ENCODE results near the gene SMIM14.
"Not testable (repeated sequence)": the region's sequence is repeated elsewhere in the genome, so short reads cannot be mapped to it uniquely, and the experiment has no call there.

SMIM14 gene

DNA sequence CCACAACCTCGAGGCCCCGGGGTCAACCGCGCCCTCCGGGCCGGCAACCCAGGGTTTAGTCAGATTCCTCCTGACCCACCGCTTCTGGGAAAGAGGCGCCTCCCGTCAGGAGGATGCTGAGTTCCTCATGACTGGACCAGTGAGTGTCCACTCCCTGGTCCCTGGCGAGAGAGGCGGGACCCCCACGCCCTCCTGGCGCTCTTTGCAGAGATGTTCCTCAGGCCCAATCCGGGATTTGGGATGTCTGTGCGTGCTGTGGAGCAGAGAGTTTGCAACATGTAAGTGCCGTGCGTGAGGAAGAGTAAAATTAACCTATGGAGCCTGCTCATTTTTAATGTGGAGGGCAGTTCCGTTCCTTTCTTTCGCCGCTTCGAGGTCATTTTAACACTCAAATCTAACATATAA, 110.6 kb downstream of the SMIM14 start:
- no peak for DNase-seq

DNA sequence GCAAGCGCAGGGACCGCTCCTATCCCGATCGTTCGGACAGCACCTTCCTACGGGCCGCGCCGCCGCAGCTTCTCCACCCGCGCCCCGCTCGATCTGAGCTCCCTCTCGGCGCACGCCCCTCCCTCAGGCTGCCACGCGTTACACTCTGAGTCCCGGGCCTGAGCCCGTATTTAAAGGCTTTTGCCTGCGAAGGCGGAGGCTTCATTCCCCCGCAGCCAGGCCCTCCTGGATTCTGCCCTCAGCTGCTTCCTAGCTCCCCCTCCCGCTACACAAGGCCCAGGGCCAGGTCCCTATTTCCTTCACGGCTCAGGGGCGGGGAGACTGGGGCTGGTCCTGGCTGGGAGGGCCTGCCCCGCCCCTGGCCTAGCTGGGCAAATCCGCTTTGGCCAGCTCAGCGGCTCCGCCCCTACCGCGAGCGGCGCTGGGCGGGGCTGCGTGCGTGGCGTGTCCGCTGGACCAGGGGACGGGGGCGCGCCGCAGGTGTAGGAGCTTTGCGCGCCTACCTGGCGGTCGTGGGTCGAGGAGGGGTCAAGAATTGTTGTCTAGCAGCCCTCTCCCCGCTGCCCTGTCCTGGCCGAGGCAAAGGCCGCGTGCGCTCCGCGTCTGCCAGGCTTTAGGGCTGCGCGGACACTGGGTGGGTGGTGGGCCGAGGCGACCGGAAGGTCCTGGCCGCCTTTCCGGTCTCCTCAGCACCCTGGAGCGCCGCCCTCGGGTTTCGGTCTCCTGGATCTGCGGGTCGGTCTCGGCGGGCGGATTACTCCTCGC, 111.2 kb downstream of the SMIM14 start, which contains the start of gene UGDH:
Gene UGDH, minus strand, starts transcription at position 144 of the 765 bp plus-strand sequence. CDS start 5,927 bp downstream, outside the sequence.
- peak; percentile 92 for DNase-seq

DNA sequence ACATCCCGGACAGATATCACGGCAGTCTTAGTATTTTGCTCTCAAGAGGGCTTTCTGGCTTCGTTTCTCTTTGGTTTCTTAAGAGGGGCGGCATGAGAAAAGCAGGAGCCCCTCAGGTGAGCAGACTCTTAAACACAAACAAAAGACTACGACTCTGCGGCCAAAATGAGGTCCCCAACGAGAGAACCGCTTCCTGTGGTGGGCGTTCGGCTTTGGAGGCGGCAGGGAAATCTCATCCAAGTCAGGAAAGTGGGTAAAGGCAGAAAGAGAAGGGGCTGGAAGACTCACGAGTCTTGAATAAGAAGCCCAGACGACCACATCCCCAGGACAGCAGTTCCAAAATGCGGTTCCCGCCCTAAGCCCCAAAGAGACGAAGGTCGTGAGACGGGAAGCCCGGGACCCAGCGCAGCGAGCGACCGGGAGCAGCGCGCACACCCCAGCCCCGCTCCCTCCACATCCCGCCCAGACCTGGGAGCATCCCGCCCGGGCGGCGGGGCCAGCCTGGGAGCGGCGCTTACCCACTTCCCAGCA, 111.8 kb downstream of the SMIM14 start:
- peak; percentile 20 for DNase-seq

DNA sequence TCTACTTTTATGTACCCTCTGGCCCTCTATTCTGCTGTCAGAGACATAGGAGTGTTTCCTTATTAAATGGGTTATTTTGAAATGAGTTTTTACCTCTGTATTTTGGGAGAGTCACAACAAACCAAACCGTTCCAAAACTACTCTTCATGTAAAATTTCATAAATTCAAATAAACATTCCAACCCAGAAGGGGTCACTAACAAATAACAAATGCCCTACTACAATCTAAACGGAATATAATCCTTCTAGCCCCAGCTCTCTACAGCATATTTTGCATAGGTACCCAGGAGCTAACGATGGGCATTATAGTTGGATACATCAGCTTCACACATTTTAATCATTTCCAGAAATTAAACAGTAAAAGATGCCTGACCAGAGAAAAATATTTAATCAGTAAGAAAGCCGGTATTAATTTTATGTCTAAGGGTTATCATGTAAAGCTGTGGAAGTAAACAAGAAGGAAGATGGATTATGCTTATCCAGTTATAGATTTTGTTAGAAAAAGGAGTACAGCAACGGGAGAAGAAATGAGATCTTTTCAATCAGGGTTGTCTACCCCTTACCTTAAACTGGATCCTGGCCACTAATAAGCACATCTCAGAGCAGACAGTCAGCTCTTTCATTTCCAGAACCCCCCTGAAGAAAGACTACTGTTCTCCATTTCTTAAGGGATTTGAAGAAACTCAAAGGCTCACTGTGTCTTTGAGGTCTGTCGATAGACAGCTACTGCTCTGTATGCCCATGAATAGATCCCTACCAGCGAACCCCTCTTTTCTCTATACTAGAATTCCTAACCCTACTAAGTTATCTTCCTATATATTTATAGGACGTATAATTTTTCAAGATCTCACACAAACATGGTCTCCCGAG, 112.6 kb downstream of the SMIM14 start:
- no peak for DNase-seq

DNA sequence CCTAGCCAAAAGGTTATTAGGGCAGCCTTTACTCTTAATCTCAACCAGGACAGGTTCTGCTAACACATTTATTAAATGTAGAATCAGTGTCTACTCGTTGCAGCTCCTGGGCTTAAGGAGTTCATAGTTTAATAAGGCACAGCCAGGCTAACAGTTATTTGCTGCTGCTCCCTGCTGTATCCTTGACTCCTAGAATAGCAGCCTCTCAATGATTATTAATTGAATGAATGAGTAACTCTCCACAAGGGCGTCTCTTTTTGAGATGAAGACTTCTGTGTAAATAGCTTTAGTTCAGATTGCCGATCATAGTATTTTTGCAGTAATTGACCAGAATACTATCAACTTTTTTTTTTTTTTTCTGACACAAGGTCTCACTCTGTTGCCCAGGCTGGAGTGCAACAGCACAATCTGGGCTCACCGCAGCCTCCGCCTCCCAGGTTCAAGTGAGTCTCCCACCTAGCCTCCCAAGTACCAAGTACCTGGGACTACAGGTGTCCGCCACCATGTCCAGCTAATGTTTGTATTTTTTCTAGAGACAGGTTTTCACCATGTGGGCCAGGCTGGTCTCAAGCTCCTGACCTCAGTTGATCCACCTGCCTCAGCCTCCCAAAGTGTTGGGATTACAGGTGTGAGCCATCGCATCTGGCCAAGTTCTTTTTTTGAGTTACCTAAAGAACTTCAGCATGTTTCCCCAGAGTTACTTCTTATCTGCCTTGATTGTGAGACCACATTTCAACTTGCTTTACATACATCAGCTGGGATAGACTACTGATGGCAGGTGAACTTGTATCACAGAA, 114.3 kb downstream of the SMIM14 start:
- DNase-seq, result no peak

DNA sequence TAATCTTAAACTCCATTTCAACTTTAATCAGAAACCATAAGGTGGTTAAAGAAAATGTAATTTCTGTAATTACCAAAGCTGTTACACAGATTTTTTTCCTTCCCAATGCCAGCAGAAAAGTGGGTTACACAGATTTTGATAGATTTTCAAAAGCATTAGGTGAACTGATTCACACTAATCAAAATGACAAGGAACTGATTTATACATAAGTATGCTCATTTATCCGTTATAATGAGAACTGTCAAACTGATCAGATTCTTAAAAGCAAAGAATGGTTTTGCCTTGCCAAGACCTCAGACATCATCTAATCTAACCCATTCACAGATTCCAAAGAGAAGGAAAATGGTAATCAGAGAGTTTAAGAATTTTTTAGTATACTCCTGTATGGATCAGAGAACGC, 116.6 kb downstream of the SMIM14 start:
- no peak for DNase-seq

DNA sequence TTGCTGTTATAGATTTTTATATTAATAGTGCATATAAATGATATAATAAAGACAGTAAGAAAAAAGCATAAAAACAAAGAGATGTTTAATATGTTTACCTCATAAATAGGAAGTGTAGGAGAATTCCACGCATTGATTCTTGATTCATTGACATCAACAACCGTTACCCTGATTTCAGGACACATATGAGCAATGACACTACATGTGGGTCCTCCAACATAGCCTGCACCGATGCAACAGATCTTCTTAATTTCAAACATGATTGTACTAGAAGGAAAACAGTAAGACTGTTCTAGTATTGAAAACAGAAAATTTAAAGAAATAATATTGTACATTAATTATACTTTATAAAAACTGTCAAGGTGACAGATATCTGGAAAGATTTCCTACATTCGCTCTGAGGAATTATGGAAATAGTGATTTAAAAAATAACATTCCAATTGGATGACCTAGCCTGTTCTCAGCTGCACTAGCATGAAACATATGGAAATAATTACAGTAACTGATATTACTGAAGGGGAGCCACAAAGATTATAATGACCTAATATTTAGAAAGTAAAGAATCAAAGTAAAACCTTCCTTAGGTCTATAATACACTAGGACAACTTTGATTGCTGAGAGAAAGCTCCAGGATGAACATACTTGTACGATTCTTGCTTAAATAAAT, 117.3 kb downstream of the SMIM14 start:
- DNase-seq, result no peak

DNA sequence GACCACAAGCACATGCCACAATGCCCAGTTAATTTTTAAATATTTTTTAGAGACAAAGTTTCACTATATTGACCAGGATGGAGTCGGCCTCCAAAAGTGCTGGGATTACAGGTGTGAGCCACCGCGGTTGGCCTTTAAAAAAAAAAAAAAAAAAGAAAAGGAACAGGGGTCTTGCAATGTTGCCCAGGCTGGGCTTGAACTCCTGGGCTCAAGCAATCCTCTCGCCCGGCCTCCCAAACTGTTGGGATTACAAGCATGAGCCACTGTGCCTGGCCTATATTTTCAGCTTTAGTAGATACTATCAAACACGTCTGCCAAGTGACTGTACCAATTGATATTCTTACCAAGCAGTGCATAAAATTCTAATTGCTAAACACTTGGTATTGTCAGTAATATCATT, 120.2 kb downstream of the SMIM14 start:
- DNase-seq, result no peak

DNA sequence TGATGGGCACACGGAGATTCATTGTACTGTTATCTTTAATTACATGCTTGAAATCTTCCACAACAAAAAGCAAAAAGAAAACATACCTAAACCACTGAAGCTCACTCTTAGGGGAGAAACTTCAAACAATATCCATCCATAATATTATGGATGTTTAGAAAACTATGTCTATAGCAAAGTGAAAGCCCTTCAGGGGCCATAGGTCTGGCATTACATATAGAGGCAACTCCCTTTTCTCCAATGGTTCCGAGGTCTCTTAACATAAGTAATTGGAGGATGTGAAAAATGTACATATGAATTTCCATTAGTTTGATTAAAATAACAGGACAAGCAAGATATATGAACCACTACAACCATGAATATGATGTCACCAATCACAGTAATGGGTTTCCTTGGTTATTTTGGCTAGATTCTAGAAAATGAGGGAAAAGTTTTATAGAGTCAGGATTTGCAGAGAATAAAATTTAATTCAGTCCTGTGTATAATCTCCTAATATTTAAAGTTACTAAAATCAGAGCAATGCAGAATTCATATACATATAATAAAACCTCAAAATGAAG, 122.2 kb downstream of the SMIM14 start:
- DNase-seq, result no peak

DNA sequence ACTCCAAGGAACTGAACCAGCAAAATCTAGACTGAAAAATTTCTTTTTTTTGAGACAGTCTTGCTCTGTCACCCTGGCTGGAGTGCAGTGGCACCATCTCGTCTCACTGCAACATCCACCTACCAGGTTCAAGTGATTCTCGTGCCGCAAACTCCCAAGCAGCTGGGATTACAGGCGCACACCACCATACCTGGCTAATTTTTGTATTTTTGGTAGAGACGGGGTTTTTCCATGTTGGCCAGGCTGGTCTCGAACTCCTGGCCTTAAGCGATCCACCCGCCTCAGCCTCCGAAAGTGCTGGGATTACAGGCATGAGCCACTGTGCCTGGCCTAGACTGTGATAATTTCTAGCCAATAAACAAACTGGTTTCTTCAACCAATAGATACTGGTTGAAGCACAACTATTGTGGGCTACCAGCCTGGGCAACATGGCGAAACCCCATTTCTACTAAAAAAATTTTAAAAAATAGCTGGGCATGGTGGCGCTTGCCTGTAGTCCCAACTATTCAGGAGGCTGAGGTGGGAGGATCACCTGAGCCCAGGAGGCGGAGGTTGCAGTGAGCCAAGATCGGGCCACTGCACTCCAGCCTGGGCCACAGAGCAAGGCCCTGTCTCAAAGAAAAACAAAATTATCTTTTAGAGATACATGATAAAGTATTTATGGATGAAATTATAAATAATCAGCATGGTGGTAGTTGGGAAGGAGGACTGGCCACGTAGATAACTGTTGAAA, 122.8 kb downstream of the SMIM14 start:
- not testable (repeated sequence) for DNase-seq

DNA sequence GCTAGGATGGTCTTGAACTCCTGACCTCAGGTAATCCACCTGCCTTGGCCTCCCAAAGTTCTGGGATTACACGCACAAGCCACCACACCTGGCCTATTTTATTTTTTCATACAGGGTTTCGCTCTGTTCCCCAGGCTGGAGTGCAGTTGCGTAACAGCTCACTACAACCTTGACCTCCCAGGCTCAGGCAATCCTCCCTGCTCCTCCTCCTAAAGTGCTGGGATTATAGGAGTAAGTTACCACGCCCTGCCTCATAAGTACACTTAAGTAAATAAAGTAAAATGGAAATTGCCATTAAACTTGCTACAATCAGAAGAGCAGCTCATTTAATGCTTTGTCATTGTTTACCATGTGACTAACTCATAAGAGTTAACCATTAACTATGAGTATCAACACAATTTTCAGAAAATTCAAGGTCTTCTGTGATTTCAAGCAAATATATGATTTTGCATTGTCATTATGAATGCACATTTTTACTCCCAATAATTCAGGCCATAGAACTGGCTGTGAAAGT, 123.7 kb downstream of the SMIM14 start:
- DNase-seq, result no peak

DNA sequence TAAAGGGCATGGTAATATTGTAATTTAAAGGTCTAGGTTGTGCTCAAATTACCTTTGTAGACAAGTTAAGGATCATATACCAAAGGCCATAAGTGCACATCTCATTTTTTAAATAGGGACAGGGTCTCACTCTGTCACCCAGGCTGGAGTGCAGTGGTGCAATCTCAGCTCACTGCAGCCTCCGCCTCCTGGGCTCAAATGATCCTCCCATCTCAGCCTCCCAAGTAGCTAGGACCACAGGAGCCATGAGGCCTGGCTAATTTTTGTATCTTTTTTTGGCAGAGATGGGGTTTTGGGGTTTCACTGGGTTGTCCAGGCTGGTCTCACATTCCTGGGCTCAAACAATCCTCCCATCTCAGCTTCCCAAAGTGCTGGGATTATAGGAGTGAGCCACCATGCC, 124.4 kb downstream of the SMIM14 start:
- not testable (repeated sequence) for DNase-seq

DNA sequence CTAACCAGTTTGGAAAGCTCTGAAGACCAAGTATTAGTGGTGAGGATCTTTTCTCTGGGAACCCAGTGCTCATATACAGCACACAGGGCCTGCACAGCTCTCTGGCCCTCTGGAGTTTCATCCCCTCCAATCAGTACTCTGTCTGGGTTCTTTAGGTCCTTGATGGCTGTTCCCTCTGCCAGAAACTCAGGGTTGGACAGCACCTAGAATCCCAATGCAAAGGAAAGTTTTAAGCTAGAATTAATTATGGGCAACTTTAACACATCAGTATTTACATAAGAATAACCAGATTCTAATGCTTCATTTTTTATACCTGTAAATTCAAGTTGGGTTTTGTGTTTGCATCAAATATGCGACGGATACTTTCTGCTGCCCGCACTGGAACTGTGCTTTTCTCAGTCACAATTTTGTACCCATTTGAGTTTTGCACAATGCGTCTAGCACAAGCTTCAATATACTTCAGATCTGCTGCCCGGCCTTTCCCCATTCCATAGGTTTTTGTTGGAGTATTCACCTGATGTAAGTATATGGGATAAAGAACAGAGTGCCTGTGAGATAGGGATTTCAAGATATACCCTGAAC, 128.2 kb downstream of the SMIM14 start:
- DNase-seq, result no peak

DNA sequence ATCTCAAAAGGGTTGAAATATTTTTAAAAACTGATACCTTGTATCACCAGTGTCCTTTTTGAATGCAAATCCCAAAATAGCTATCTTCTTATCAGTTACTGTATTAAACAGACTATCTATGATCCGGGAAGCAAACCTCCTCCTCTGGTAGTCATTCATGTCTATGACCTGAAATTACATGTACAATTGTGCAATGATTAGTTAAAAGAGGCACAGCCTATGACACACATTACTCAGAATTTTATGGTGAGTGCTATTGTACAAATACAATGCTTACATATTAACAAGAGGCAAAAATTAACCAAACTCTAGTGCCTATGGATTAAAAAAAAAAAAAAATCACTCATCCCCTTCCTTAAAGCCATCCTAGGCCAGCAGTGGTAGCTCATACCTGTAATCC, 133.1 kb downstream of the SMIM14 start:
- DNase-seq, result no peak

DNA sequence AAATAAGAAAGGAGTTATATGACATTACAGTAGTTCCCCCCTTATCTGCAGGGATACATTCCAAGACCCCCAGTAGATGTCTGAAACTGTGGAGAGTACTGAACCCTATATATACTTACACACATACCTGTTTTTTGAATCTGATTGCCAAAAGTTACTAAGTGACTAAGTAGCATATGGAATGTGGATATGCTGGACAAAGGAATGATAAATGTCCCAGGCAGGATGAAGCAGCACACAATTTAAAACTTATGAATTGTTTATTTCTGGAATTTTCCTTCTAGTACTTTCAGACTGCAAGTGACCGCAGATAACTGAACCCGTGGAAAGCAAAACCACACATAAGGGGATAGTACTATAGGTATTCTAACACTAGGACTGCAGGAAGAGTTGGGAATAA, 134.1 kb downstream of the SMIM14 start:
- DNase-seq, result no peak

DNA sequence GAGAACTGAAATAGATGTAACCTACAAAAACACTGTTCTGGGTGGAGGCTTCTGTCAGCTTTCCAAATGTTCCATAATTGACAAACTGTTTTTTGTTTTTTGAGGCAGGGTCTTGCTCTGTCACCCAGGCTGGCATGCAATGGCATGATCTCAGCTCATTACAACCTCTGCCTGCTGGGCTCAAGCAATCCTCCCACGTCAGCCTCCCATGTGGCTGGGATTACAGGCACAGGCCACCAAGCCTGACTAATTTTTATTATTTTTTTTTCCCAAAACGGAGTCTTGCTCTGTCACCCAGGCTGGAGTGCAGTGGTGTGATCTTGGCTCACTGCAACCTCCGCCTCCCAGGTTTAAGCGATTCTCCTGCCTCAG, 136.0 kb downstream of the SMIM14 start:
- DNase-seq, result not testable (repeated sequence)

DNA sequence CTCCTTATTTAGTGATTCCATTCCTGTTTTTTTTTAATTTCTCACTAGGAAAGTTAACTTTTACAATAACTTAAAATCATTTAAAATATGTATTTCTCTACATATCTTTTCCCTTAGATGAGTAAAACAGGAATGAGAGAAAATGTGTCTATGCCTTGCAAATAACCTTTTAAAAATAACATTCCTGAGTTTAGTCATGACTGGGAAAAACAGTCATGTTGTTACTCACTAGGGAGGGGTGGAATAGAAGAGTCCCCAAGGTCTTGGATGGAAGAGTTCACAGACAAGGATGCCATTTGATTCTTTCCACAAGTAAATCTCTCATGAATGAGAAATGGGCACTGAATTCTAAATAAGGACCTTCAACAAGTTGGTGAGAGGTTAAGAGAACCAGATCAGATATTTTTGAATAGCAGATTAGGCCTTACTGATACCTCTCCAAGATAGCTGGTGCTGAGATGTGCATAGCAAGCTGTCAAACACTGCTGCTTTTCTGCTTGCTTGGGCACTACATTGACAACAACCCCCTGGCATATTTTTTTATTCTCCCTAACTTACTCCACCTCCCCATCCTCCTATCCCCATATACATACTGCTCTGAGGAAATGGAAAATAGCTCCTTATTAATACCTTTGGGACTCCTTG, 136.5 kb downstream of the SMIM14 start:
- no peak for DNase-seq

DNA sequence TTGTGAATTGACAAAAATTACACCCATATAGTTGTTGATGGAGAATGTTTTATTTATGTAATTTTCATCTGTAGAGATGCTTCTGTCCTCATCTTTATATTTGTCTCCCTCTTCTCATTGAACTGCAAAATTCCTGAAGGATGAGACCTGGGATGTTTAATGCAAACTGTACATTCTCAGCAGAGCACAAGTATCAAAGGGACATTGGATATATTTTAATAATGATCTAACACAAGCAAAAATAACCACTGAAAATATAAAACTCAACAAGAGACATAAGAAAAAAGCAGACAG, 140.0 kb downstream of the SMIM14 start:
- DNase-seq, result no peak

DNA sequence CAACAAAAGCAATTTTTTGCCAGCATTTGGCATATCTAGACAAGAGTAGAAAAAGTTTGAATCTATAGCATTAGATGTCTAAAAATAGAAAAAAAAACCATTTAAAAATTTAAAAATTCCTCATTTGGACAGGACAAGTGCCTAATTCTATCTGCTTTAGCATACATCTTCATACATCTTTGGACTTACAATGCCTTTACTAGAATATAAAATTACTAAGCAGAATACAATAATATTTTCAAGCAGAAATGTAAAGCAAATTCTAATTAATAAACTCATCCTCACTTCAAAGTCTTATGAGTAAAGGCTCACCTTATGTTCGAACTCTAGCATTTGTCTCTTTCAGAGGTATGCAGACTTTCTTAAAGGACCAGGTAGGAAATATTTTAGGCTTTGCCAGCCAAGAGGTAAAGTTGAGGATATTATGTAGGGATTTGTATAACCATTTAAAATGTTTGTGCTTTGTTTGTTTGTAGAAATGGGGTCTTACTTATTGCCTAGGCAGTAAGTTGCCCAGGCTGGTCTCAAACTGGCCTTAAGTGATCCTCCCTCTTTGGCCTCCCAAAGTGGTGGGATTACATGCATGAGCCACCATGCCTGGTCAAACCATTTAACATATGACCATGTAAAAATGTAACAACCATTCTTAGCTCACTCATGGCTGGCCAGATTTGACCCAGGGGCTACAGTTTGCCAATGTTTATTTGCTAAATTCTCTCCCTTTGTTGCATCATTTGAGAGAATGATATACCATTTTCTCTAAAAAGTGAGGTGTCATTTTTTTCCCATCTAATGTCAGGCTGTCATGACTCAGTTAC, 140.5 kb downstream of the SMIM14 start:
- no peak for DNase-seq
